H1 (cell line): ENCODE data around the gene LOC128125822.

Source experiments
- CTCF ChIA-PET: fragments of 300-600 bp; sonication (Branson Sonifier 250); formaldehyde crosslinking; loops from one replicate; lab custom pipeline; 2021; ENCODE audit not compliant: partially characterized antibody; lab: Charles Lee
- POLR2A ChIA-PET: fragments of 300-600 bp; sonication (Branson Sonifier 250); formaldehyde crosslinking; loops from one replicate; lab custom pipeline; 2021; ENCODE audit warnings: inconsistent platforms; ENCODE audit not compliant: partially characterized antibody; lab: Charles Lee
- DNase-seq, 2 experiments: peaks; one replicate each; pipeline versions ENCODE4 v3.0.0 to v3.0.0-alpha.2; 2010 to 2022; ENCODE audit warnings: low spot score in 2 of 2, low read depth in 1 of 2, mixed read lengths in 1 of 2
- FAIRE-seq: peaks from 2 replicates; lab custom pipeline; 2011; peaks lifted over from hg19 to GRCh38; lab: Jason Lieb, UNC
- H2AFZ ChIP-seq: 2 replicates; pipeline ENCODE4 v1.8.1; 2012; ENCODE audit warnings: low read length, inconsistent platforms
- H2AK5ac ChIP-seq: 2 replicates; pipeline ENCODE4 v1.6.1; 2013; ENCODE audit warnings: low read depth, low read length
- H2BK120ac ChIP-seq: replicated peaks from 2 replicates; pipeline ENCODE3; 2013; ENCODE audit warnings: low read depth, low read length, inconsistent platforms
- H2BK12ac ChIP-seq: 2 replicates; pipeline ENCODE4 v1.6.1; 2013; ENCODE audit warnings: low read depth, low read length
- H2BK15ac ChIP-seq: 2 replicates; pipeline ENCODE4 v1.6.1; 2013; ENCODE audit warnings: low read length
- H2BK20ac ChIP-seq: 2 replicates; pipeline ENCODE4 v1.6.1; 2013; ENCODE audit warnings: low read length
- H2BK5ac ChIP-seq: 2 replicates; pipeline ENCODE4 v1.6.1; 2013; ENCODE audit warnings: low read depth, low read length
- H3K14ac ChIP-seq: 2 replicates; pipeline ENCODE4 v1.6.1; 2013; ENCODE audit warnings: inconsistent platforms; ENCODE audit not compliant: insufficient read length
- H3K18ac ChIP-seq: 2 replicates; pipeline ENCODE4 v1.6.1; 2013; ENCODE audit warnings: low read length; ENCODE audit errors: extremely low read depth
- H3K23ac ChIP-seq: 2 replicates; pipeline ENCODE4 v1.6.1; 2013; ENCODE audit warnings: inconsistent platforms; ENCODE audit not compliant: insufficient read length
- H3K23me2 ChIP-seq: 2 replicates; pipeline ENCODE4 v1.6.1; 2013; ENCODE audit warnings: low read depth, low read length
- H3K27ac ChIP-seq: 2 replicates; pipeline ENCODE4 v1.6.1; 2011; ENCODE audit warnings: low read depth, low read length, inconsistent platforms
- H3K27me3 ChIP-seq, 4 experiments: replicated peaks in 1 of 4; 1 replicate in 1 of 4; 2 replicates in 3 of 4; pipeline versions ENCODE4 v1.6.1 to v1.8.1; 2011 to 2013; ENCODE audit warnings: low read length in 3 of 4, mild to moderate bottlenecking in 3 of 4, inconsistent platforms in 2 of 4, mixed read lengths in 2 of 4, moderate library complexity in 1 of 4; ENCODE audit not compliant: control insufficient read depth in 3 of 4, insufficient read depth in 3 of 4; ENCODE audit errors: extremely low read depth in 1 of 4
- H3K36me3 ChIP-seq, 4 experiments: 2 replicates each; pipeline versions ENCODE4 v1.6.1 to v1.8.1; 2011 to 2013; ENCODE audit warnings: mild to moderate bottlenecking in 4 of 4, low read length in 3 of 4, moderate library complexity in 2 of 4, control low read depth in 1 of 4, inconsistent platforms in 1 of 4; ENCODE audit not compliant: insufficient read depth in 4 of 4, control insufficient read depth in 2 of 4
- H3K4ac ChIP-seq: replicated peaks from 2 replicates; pipeline ENCODE3; 2013; ENCODE audit warnings: low read length, low read depth, mixed read lengths, inconsistent platforms; ENCODE audit not compliant: insufficient read length
- H3K4me1 ChIP-seq, 4 experiments: replicated peaks in 1 of 4; 1 replicate in 1 of 4; 2 replicates in 3 of 4; pipeline versions ENCODE4 v1.6.1 to v1.8.1; 2011 to 2013; ENCODE audit warnings: low read length in 3 of 4, inconsistent platforms in 2 of 4, mixed read lengths in 1 of 4; ENCODE audit not compliant: insufficient read depth in 4 of 4, control insufficient read depth in 3 of 4
- H3K4me2 ChIP-seq, 2 experiments: 2 replicates each; pipeline versions ENCODE4 v1.6.1 to v1.8.1; 2011 to 2013; ENCODE audit warnings: low read depth in 2 of 2, low read length in 2 of 2, control low read depth in 1 of 2, inconsistent platforms in 1 of 2, mild to moderate bottlenecking in 1 of 2; ENCODE audit not compliant: insufficient read depth in 1 of 2
- H3K4me3 ChIP-seq, 4 experiments: fragments of 200-600, 300-600 bp in 1 of 4; sonication (generic), shearing (Covaris generic), sonication (Bioruptor Twin) in 1 of 4; 2 replicates each; pipeline versions ENCODE4 v1.5.1 to v1.8.1; 2011 to 2016; ENCODE audit warnings: low read length in 4 of 4, low read depth in 3 of 4, control low read depth in 2 of 4, inconsistent platforms in 2 of 4, mild to moderate bottlenecking in 2 of 4, mixed read lengths in 1 of 4, moderate library complexity in 1 of 4; ENCODE audit not compliant: insufficient read depth in 2 of 4; ENCODE audit errors: extremely low read depth in 1 of 4
- H3K56ac ChIP-seq: replicated peaks from 2 replicates; pipeline ENCODE3; 2013; ENCODE audit warnings: low read depth, mild to moderate bottlenecking, mixed read lengths, low read length, inconsistent platforms; ENCODE audit not compliant: insufficient read length
- H3K79me1 ChIP-seq: 2 replicates; pipeline ENCODE4 v1.6.1; 2013; ENCODE audit warnings: low read depth, low read length, control low read depth
- H3K79me2 ChIP-seq, 2 experiments: 2 replicates each; pipeline versions ENCODE4 v1.6.1 to v1.8.1; 2012 to 2013; ENCODE audit warnings: low read length in 2 of 2, mild to moderate bottlenecking in 2 of 2, inconsistent platforms in 1 of 2; ENCODE audit not compliant: insufficient read depth in 2 of 2, control insufficient read depth in 1 of 2
- H3K9ac ChIP-seq, 4 experiments: replicated peaks in 1 of 4; 1 replicate in 1 of 4; 2 replicates in 3 of 4; pipeline versions ENCODE4 v1.6.1 to v1.8.1; 2011 to 2013; ENCODE audit warnings: low read depth in 3 of 4, low read length in 3 of 4, control low read depth in 2 of 4, mild to moderate bottlenecking in 2 of 4, moderate library complexity in 2 of 4, inconsistent platforms in 1 of 4; ENCODE audit errors: extremely low read depth in 1 of 4
- H3K9me3 ChIP-seq, 2 experiments: 2 replicates each; pipeline versions ENCODE4 v1.6.1 to v1.8.1; 2012 to 2013; ENCODE audit warnings: mild to moderate bottlenecking in 2 of 2, moderate library complexity in 2 of 2, control low read depth in 1 of 2, inconsistent platforms in 1 of 2, low read depth in 1 of 2, low read length in 1 of 2, mixed read lengths in 1 of 2; ENCODE audit not compliant: insufficient read depth in 2 of 2
- H4K20me1 ChIP-seq, 2 experiments: replicated peaks in 1 of 2; 2 replicates each; pipeline versions ENCODE3 to v1.8.1; 2011 to 2013; ENCODE audit warnings: inconsistent platforms in 2 of 2, low read length in 2 of 2, mild to moderate bottlenecking in 1 of 2; ENCODE audit not compliant: insufficient read depth in 2 of 2, control insufficient read depth in 1 of 2
- H4K5ac ChIP-seq: 2 replicates; pipeline ENCODE4 v1.6.1; 2013; ENCODE audit warnings: low read length, low read depth, mixed read lengths, inconsistent platforms; ENCODE audit not compliant: insufficient read length
- H4K8ac ChIP-seq: 2 replicates; pipeline ENCODE4 v1.8.0; 2013; ENCODE audit warnings: mild to moderate bottlenecking, moderate library complexity, low read length, inconsistent platforms; ENCODE audit not compliant: insufficient read depth; ENCODE audit errors: extremely low read depth
- H4K91ac ChIP-seq: replicated peaks from 2 replicates; pipeline ENCODE3; 2013; ENCODE audit warnings: low read length, mixed read lengths, inconsistent platforms; ENCODE audit not compliant: insufficient read length
- ASH2L ChIP-seq: fragments of 200-600, 300-600 bp; sonication (generic); IDR thresholded peaks from one replicate; pipeline ENCODE4 v1.7.1; 2017; ENCODE audit warnings: low read length
- CBX8 ChIP-seq: fragments of 300-800, 300-1000 bp; sonication (generic); IDR thresholded peaks from 2 replicates; pipeline ENCODE4 v1.7.1; 2016; ENCODE audit warnings: low read depth, low read length, borderline replicate concordance
- CHD2 ChIP-seq: IDR thresholded peaks from 2 replicates; pipeline ENCODE4 v1.6.1; 2012; ENCODE audit warnings: low read length, improper control_type of control experiment
- CTBP2 ChIP-seq: IDR thresholded peaks from 2 replicates; pipeline ENCODE4 v1.7.0; 2011; ENCODE audit warnings: borderline replicate concordance, mild to moderate bottlenecking, moderate library complexity, mixed read lengths, low read length; ENCODE audit not compliant: insufficient read depth, insufficient read length
- EGR1 ChIP-seq: IDR thresholded peaks from 2 replicates; pipeline ENCODE4 v1.6.1; 2011; ENCODE audit warnings: low read depth, low read length, borderline replicate concordance
- JUN ChIP-seq: IDR thresholded peaks from 2 replicates; pipeline ENCODE4 v1.6.1; 2011; ENCODE audit warnings: low read depth, mild to moderate bottlenecking, improper control_type of control experiment, low read length
- PHF8 ChIP-seq: fragments of 200-600 bp; sonication (generic); conservative IDR thresholded peaks from 2 replicates; pipeline ENCODE4 v1.7.1; 2012; ENCODE audit warnings: low read depth, mild to moderate bottlenecking, inconsistent platforms, low read length, moderate library complexity
- RBBP5 ChIP-seq: IDR thresholded peaks from 2 replicates; pipeline ENCODE4 v1.7.1; 2012; ENCODE audit warnings: low read depth, mild to moderate bottlenecking, inconsistent platforms, low read length, moderate library complexity, borderline replicate concordance
- RNF2 ChIP-seq: fragments of 200-900, 300-1000 bp; sonication (generic); IDR thresholded peaks from 2 replicates; pipeline ENCODE4 v1.7.1; 2016; ENCODE audit warnings: borderline replicate concordance, low read depth, mild to moderate bottlenecking, antibody characterized with exemption, low read length; ENCODE audit not compliant: poor library complexity, severe bottlenecking; ENCODE audit errors: missing control alignments
- SP1 ChIP-seq: IDR thresholded peaks from 2 replicates; pipeline ENCODE4 v1.6.1; 2011; ENCODE audit warnings: low read depth, low read length
- SP2 ChIP-seq: IDR thresholded peaks from 2 replicates; pipeline ENCODE4 v1.6.1; 2012; ENCODE audit warnings: mild to moderate bottlenecking, low read length, inconsistent platforms
- TBP ChIP-seq: IDR thresholded peaks from 2 replicates; pipeline ENCODE4 v1.6.1; 2011; ENCODE audit warnings: low read depth, low read length, improper control_type of control experiment
- TEAD4 ChIP-seq: IDR thresholded peaks from 2 replicates; pipeline ENCODE4 v1.6.1; 2012; ENCODE audit warnings: low read depth, low read length, inconsistent platforms, mixed read lengths
- USF2 ChIP-seq: IDR thresholded peaks from 2 replicates; pipeline ENCODE4 v1.6.1; 2011; ENCODE audit warnings: low read length, improper control_type of control experiment
- ZNF274 ChIP-seq: IDR thresholded peaks from 2 replicates; pipeline ENCODE4 v1.7.0; 2012; ENCODE audit warnings: low read length, borderline replicate concordance; ENCODE audit errors: extremely low read depth
- WGBS, 2 experiments: shearing (Covaris generic) in 1 of 2; methylation state at CpG; one replicate each; pipeline versions ENCODE4 v1.1.6 to v1.1.7; 2013 to 2015; ENCODE audit warnings: low lambda C conversion rate in 2 of 2, mixed read lengths in 2 of 2, inconsistent platforms in 1 of 2, low coverage in 1 of 2, missing lambda C conversion rate in 1 of 2; ENCODE audit not compliant: insufficient replicate concordance in 2 of 2, insufficient coverage in 1 of 2, insufficient read length in 1 of 2; ENCODE audit errors: extremely low coverage in 1 of 2, missing lambda C conversion rate in 1 of 2; 5-methylcytosine and 5-hydroxymethylcytosine counted together

LOC128125822 gene

DNA sequence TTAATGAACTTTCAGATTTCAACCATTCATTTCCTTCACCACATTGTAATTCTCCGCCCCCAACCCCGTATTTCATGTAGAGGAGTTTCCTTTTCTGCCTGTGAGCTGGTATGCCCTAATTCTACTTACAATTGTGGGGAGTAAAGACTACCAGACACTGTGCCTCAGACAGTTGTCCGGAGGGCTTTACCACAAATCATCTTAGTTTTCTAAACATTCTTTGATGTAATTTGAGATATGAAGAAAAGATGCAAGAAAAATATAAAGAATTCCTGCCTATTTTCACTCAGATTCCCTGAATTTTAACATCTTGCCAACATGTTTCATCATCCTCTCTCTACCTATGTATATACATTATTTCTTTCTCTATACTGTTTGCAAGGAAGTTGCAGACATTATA lies 28.3 kb upstream of the LOC128125822 start:
- Histone ChIP-seq H4K8ac (no peak overlapping the region), H2BK15ac (no peak overlapping the region), H3K4me1 (no peaks in the 10 kb centered on the region), H3K27ac (no peak overlapping the region), H3K27me3 (no peaks in the 10 kb centered on the region), H4K20me1 (no peaks in the 10 kb centered on the region), H3K79me1 (no peaks in the 10 kb centered on the region), H2AK5ac (no peak overlapping the region), H3K23ac (no peak overlapping the region), H2BK20ac (no peak overlapping the region), H3K14ac (no peak overlapping the region), H2BK5ac (no peak overlapping the region), H3K56ac (no peak overlapping the region), H4K91ac (no peak overlapping the region), H3K4me2 (no peak overlapping the region), H3K4me3 (no peak overlapping the region), H3K4ac (no peak overlapping the region), H3K36me3 (no peaks in the 10 kb centered on the region), H2BK120ac (no peak overlapping the region), H3K9me3 (no peaks in the 10 kb centered on the region), H3K23me2 (no peaks in the 10 kb centered on the region; the same call in 1 of the 2 replicates), H4K5ac (no peak overlapping the region), H2AFZ (no peak overlapping the region), H3K9ac (no peak overlapping the region), H3K79me2 (no peaks in the 10 kb centered on the region), H2BK12ac (no peak overlapping the region), H3K18ac (no peak overlapping the region)
- CTCF ChIA-PET = no interaction called here
- POLR2A ChIA-PET = no interaction called here
- WGBS, 2 experiments = 96% methylated on average over 3 of the region's 3 CpGs; no CpG with 5 or more reads in 1 of the 2 experiments
- DNase-seq (no peak), FAIRE-seq (no peak)
- TF ChIP-seq SP2 = no peak
- TF ChIP-seq JUN = no peak
- no peak for TF ChIP-seq RBBP5
- TF ChIP-seq CHD2 = no peak
- TF ChIP-seq USF2 = no peak
- TF ChIP-seq TBP = no peak
- no peak for TF ChIP-seq RNF2
- no peak for TF ChIP-seq EGR1
- TF ChIP-seq ASH2L = no peak
- no peak for TF ChIP-seq CBX8
- TF ChIP-seq ZNF274 = no peak
- TF ChIP-seq PHF8 = no peak
- TF ChIP-seq CTBP2 = no peak
- TF ChIP-seq SP1 = no peak
- TF ChIP-seq TEAD4 = no peak
